NCI-H2107 (cell line): ENCODE measurements around the gene INO80E.
"Not testable (repeated sequence)": the region's sequence is repeated elsewhere in the genome, so short reads cannot be mapped to it uniquely, and the experiment has no call there.

Experiments
- DNase-seq: peaks from one replicate; lab custom pipeline; 2025; lab: John Stamatoyannopoulos, UW

Gene INO80E

DNA sequence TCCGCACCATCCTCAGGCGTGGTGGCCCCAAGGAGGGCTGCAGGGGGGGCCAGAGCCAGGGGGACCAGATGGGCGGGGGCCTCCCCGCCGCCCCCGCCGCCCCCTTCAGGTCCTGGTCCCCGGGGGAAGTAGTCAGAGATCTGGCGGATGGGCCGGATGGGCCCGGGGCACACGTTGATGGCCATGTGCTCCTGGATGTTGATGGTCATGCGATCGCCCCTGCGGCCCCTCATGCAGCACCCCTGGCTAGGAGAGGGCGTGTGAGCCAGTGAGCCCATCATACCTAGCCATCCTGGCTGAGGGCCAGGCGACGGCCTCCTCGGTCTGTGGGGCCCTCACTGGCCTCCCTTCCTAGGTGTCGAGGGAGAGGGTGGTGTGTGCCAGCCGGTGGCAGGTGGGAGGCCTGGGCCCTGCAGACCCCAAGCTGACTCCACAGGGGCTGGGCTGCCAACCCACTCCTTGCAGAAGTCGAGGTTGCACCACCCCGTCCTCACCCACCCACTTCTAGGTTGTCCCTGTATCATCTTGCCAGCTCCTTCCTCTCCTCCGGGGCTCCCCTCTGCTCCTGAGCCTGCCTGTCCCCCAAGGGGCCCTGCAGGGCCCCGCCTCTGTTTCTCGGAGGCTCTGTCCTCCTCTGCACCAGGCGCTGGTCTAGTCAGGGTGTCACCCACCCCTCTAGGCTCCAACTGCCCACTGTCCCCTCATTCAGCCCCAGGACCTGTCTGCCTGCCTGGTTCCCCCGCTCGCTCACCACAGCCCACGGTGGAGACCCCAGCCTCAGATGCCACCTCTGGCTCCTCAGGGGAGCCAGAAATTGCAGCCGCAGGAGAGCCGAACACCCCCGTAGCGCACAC is 14.2 kb downstream of the INO80E start:
- no peak for DNase-seq

DNA sequence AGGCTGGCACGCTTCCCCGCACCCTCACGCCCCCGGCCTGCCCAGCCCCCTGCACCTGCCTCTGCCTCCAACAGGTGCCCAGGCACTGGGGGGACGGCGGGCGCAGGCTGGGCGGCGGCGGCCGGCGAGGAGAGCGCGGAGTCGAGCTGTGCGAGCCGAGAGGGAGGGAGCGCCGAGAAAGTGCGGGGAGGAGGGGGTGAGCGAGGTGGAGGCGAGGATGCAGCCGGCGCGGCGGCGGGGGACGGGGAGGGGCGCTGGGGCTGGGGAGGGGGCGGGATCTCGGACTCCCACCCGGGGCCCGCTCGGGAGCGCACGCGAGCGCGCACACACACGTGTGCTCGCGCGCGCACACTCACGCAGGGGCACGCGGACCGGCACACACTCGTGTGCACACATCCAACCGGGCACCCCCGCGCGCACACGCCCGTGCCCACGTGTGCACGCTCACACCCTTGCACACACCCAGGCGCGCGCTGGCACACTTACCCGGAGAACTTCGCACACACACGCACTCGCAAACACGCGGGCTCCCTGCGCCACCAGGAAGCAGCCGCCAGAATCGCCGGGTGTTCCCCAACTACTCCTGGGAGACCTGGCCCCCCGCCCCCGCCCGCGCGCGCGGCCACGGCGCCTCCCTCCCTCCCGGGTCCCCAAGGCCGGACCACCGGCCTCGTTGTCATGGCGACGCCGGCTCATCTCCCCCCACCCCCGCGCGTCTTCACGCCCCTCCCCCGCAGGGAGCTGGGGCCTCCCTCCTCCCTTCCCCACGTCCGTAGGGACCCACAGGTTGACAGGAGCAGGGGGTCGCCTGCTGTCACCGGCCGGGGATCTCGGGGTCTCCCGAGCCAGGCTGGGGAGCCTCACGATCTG is 15.0 kb downstream of the INO80E start, which contains the start of gene DOC2A:
Gene DOC2A, minus strand, starts transcription at position 184 of the 870 bp plus-strand sequence. CDS start 805 bp downstream, outside the sequence.
- no peak for DNase-seq

DNA sequence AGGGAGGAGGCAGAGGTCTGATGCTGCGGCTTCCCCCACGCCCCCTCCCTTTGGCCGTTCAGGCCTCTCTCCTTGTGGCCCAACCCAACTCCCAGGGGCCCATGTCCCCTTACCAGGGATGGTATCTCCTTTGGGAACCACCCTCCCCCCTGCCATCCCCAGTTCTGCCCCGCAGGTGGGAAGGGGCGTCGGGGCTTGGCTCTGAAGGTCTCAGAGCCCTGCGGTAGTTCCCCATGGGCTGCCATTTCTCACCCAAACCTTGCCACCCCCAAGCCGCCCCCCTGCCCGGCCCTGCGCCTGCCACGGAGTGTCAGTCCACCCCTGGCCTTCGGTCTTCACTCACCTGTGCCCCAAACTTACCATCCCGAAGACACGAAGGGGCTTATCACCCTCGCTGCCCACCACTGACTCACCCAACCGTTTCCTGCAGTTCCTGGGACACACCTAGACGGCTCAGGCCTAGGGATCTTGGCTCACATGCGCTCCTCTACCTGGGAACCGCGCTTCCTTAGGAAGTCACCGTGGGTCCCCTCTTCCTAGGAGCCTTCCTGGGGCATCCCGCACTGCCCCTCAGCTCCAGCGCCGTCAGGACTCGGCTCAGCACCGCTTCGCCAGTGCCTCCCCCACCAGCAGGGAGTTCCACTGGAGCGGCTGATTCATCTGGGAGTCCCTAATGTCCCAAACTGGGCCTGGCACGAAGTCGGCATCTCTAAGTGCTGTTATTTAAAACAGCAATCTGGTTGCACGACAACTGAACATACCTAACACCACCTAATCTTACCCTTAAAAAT is 15.9 kb downstream of the INO80E start:
- no peak for DNase-seq

GRCh38 chr16:30012598-30012997 is 16.6 kb downstream of the INO80E start:
- not testable (repeated sequence) for DNase-seq

- not testable (repeated sequence) for DNase-seq
These were observed 19.4 kb downstream of the INO80E start for GRCh38 chr16:30015450-30015849.

DNA sequence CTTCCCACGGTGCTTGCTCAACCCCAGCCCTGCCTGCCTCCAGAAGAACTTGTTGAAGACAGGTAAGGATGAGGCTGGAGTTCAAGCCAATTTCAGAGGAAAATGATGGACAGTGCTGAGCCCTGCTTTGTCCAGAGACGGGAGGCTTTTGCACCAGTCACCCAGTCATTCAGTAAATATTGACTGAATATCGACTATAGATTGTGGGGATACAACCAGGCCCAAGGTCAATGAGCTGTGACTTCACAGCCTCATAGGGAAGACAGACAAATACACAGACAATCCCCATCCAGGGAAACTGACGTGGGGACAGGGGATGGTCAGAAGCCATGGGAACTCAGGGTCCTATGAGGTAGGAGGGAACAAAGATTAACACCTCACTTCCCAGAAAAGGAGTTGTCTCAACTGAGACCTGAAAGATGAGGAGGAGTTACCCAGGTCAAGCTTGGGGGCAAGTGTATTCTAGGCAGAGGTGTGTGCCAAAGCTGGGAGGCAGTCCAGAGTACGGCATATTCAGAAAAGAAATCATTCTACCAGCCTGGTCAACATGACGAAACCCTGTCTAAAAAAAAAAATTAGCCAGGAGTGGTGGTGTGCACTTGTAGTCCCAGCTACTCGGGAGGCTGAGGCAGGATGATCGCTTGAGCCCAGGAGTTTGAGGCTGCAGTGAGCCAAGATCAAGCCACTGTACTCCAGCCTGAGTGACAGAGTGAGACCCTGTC is 20.7 kb downstream of the INO80E start:
- DNase-seq: no peak

DNA sequence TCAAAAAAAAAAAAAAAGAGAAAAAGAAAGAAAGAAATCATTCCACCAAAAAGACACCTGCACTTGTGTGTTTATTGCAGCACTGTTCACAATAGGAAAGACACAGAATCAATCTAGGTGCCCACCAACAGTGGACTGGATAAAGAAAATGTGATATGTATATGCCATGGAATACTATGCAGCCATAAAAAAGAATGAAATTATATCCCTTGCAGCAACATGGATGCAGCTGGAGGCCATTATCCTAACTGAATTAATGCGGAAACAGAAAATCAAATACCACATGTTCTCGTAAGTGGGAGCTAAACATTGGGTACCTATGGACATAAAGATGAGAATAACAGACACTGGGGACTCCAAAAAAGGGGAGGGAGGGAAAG is 21.2 kb downstream of the INO80E start:
- DNase-seq: no peak

DNA sequence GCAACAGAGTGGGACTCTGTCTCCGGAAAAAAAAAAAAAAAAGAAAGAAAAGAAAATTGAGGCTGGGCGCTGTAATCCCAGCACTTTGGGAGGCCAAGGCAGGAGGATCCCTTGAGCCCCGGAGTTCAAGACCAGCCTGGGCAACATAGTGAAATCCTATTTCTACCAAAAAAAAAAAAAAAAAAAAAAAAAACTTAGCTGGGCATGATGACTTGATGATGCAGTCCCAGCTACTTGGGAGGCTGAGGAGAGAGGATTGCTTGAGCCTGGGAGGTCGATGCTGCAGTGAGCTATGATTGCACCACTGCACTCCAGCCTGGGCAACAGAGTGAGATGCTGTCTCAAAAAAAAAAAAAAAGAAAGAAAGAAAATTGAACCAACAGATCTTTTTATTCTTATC is 21.9 kb downstream of the INO80E start:
- DNase-seq: not testable (repeated sequence)

DNA sequence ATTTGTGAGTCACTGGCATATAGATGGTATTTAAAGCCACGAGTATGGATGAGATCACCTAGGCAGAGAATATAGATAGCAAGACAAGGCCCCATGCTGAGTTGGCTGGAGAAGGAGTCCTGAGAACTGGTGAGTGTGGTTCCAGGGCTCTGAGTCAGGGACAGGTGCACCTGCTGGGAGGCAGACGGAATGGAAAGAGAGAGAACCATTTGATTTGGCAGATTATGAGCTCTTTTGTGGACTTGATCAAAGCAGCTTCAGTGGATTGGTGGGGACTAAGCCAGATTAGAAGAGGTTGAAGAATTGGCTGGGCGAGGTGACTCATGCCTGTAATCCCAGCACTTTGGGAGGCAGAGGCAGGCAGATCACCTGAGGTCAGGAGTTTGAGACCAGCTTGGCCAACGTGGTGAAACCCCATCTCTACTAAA is 22.7 kb downstream of the INO80E start:
- DNase-seq: no peak

- DNase-seq: no peak
These were observed 26.8 kb downstream of the INO80E start, which contains the start of gene C16orf92 for GRCh38 chr16:30022887-30023286. TSS of gene C16orf92 (plus strand) at chr16:30023198. CDS start at chr16:30023341, 143 bp downstream.

DNA sequence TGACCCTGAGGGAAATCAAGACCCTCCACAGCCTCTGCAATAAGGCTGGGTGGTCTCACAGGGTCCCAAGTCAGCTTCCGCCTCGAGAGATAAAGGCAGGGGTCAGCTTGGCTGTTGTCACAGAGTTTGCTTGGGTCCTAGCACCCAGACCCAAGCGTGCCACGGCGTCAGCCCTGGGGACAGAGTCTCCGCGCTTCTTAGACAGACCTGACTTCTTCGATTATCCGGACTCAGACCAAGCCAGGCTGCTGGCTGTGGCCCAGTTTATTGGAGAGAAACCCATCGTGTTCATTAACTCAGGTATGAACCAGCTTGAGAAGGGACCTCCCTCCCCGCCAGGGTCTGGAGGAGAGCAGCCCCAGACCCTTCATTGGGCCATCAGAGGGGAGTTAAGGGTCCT is 27.5 kb downstream of the INO80E start:
- DNase-seq: no peak

GRCh38 chr16:30024451-30024850 is 28.4 kb downstream of the INO80E start:
- DNase-seq: no peak

GRCh38 chr16:30025156-30025555 is 29.1 kb downstream of the INO80E start:
- DNase-seq: no peak

- no peak for DNase-seq
These were observed 29.5 kb downstream of the INO80E start for GRCh38 chr16:30025574-30025973.

DNA sequence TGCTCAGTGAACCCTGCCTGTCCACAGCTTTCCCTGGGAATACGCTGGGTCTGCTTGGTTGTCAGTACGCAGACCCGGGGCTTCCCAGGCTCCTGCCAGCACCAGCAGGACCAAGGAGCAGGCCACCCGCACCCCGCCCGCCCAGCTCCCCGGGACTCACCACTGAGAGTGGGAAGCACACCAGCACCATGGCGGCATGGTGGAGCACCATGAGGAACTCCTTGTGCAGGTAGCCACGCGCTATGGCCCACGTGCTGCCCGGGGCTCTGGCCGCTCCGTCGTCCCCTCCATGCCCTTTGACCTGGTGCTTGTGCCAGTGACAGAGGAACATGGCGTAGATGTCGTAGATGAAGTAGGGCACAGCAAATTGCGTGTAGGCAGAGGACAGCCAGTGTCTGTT is 30.4 kb downstream of the INO80E start:
- no peak for DNase-seq

GRCh38 chr16:30027588-30028437 is 31.8 kb downstream of the INO80E start:
- no peak for DNase-seq

- DNase-seq: no peak
These were observed 32.5 kb downstream of the INO80E start for GRCh38 chr16:30028438-30029076.

GRCh38 chr16:30030011-30030685 is 34.1 kb downstream of the INO80E start:
- DNase-seq: no peak

DNA sequence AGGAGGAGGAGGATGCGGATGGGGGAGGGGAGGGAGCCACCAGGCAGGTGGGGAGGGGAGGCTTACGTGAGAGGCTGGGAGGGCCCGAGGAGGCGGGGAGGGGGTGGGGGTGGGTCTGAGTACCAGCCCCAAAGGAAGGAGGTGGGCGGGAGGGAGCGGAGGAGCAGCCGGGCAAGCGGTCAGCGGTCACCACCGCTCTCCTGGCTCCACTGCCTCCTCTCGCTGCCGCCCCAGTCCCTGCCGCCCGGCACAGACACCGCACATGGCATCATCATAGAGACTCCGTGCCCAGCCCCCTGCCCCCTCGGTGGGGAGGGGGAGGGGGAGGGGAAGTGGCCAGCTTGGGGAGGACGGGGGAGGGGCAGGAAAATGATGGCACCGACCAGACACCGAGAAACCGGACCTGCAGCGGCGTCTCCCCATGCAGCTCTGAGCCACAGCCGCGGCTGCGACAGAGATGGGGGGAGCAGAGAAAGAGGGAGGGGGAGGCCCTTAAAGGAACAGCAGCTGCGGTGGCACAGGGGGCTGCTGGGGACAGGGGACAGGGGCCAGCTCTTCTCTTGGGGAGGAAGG is 34.9 kb downstream of the INO80E start, which contains the start of gene TLCD3B:
Gene TLCD3B, minus strand, starts transcription at position 431 of the 573 bp plus-strand sequence. CDS start 744 bp downstream, outside the sequence.
- DNase-seq: no peak
